HG02870 (cell line): ENCODE measurements around the gene MLST8.

Experiments
- ATAC-seq: cut with Tn5 transposase; IDR thresholded peaks from one replicate; pipeline ENCODE4 v1.9.1; 2021; ENCODE audit warnings: mild to moderate bottlenecking, moderate library complexity; ENCODE audit not compliant: unreplicated experiment

MLST8 gene

DNA sequence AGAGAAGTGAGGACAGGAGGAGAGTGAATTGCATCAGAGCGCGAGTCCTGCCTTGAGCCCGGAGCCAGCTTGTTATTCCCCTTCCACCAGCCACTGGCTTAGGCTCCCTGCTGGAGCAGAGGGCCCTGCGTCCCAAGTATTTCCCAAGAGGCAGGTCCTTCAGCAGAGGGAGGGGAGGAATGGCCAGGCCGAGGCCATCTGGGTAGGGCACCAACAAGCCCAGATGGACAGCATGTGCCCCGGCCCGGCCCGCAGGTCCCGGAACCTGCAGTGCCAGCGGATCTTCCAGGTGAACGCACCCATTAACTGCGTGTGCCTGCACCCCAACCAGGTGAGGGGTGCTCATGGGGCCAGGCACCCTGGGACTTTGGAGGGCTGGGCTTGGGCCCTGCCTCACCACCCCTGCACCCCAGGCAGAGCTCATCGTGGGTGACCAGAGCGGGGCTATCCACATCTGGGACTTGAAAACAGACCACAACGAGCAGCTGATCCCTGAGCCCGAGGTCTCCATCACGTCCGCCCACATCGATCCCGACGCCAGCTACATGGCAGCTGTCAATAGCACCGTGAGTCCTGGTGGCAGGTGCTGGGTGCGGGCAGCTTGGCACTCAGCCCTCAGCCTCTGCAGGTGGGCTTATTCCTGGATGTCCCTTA is 1.7 kb downstream of the MLST8 start:
- no peak for ATAC-seq

DNA sequence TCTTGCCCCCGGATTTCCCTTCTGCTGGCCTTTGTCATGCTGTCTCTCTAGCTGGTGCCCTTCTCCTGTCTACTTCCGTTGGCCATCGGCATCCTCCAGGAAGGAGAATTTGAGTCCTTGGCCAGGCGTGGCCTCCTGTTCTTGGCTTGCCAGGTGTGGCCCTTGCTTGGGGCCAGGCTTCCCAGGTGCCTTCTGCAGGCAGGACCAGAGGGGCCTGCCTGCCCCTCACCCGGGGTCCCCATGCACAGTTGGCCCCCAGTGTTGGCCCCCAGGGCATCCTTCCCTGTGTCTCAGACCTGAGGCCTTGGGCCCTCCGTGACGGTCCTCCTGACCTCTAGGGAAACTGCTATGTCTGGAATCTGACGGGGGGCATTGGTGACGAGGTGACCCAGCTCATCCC is 2.6 kb downstream of the MLST8 start:
- ATAC-seq, result no peak

DNA sequence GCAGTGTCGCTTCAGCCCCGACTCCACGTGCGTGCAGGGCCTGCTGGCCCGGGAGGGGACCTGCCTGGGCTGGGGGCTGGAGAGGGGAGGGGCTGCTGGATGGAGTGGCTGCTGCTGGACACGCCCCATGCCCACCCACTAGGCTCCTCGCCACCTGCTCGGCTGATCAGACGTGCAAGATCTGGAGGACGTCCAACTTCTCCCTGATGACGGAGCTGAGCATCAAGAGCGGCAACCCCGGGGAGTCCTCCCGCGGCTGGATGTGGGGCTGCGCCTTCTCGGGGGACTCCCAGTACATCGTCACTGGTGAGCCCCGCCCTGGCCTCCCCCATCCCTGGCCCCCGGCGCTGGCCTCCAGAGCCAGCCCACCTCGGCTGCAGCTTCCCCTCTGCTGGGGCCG is 3.1 kb downstream of the MLST8 start:
- ATAC-seq, result no peak

DNA sequence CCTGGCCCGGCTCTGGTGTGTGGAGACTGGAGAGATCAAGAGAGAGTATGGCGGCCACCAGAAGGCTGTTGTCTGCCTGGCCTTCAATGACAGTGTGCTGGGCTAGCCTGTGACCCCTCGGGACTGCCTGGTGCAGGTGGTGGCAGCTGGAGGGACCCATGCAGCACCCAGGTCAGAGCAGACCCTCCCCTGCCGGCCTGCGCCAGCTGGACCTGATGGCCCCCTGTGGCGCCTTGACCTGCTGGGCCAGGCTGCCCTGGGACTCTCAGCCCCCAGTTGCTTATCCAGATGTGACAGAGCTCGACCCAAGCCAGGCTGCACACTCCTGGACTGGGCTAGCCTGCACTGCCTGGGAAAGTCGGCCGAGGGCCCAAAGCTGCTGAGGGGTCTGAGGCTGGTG is 3.5 kb downstream of the MLST8 start:
- no peak for ATAC-seq

DNA sequence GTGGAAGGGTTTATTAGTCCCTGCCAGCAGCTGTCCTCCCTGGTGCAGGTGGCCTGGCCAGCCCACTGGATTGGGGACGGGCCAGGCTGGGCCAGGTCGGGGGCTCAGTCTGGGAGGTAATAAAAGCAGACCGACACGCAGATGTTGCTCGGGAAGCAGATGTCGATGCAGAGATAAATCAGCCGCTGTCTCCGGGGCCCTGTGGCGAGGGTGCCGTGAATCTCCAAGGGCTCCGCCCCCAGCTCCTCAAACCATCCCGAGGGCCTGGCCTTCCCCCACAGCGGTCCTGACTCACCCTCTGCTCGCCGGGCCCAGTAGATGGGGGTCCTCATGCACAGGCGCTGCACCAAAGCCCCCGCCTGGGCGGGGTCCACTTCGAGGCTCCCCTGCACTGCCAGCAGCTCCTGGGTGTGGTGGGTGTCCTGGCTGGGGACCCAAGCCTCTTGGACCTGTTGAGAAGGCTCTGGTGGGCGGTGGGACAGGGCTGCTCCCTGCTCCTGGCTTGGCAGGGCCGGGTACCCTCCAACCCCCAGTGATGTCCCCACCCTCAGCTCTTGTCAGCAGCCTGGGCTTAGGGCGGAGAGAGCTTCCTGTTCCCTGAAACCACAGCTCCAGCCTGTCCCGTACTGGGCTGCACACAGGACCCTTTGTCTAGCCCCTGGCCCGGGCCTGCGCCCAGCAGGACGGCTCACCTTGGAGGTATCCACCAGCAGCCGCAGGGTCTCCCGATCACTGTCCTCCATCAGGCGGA is 4.2 kb downstream of the MLST8 start:
- no peak for ATAC-seq

DNA sequence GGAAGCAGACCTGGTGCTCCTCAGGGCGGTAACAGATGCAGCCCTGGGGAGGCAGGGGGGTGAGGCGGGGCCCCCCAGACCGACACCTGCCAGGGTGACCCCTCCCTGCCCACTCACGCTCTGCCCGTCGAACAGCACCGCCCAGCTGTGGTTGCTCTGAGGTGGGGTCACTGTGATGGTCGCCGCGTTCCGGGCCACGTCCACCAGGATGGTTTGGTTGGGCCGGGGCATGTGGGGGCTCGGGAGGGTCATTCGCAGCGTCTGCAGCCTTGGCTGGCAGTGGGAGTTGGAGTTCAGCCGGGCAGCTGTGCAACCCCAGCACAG is 4.7 kb downstream of the MLST8 start:
- ATAC-seq, result no peak

DNA sequence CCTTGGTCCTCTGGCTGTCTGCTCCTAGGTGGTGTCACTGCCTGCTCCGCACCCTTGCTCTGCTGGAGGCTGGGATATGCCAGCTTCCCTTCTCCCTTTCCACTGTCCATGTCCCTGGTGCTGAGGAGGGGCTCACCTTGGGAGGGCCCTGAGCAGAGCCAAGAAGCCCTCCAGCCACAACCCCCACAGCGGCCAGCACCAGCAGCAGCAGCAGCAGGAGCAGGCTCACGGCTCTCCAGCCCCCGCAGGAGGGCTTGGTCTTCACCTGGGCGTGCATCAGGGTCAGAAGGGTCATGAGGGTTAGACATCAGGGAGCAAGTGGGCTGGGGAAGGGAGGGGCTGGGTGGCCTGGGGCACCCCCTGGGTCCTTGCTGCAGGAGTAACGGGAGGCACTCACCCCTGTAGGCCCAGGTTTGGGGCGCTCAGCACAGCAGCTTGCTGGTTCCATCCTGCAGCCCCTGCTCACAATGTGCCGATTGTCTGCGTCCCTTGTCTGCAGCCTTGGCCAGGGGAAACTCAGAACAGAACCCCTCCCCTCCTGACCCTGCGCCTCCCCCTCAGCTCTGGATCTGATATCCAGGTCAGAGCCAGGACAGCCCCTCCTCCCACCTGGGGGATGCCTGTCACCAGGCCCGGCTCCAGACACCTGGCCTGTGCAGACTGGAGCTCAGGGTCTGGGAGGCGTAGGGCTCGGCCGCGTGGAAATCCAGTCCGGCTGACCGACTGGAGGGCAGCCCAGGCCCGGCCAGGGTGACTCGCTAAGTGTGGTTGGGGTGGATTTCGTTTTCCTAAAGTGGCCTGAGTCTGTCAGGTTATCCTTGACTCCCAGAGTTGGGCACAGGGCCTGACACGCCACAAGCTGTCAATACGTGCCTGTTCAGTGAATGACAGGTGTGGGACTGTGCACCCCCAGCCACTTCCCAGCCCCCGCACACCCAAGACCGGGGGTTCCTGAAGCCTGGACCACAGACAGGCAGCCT is 5.4 kb downstream of the MLST8 start, which contains the start of gene BRICD5:
Gene BRICD5, minus strand, starts transcription at position 478 of the 980 bp plus-strand sequence. Its CDS starts 30 bp downstream, at position 448.
- no peak for ATAC-seq

DNA sequence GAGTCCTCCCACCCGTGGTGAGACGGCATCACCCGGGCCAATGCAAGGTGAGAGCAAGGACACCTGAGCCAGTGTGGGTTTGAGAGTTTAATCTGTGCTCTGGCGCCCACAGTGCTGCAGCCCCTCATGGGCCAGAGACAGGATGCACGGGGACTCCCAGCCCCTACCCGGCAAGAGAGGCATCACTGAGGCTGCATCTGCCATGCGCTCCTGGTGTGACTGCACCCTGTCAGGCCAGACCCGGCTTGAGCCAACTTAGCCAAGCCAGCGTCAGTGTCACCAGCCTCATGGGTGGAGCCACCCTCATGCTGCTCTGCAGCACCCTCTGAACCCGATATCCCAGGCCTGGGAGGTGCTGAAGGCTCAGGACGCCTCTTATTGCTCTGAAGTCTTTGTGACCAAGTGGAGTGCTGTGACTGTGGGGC is 6.7 kb downstream of the MLST8 start:
- no peak for ATAC-seq

DNA sequence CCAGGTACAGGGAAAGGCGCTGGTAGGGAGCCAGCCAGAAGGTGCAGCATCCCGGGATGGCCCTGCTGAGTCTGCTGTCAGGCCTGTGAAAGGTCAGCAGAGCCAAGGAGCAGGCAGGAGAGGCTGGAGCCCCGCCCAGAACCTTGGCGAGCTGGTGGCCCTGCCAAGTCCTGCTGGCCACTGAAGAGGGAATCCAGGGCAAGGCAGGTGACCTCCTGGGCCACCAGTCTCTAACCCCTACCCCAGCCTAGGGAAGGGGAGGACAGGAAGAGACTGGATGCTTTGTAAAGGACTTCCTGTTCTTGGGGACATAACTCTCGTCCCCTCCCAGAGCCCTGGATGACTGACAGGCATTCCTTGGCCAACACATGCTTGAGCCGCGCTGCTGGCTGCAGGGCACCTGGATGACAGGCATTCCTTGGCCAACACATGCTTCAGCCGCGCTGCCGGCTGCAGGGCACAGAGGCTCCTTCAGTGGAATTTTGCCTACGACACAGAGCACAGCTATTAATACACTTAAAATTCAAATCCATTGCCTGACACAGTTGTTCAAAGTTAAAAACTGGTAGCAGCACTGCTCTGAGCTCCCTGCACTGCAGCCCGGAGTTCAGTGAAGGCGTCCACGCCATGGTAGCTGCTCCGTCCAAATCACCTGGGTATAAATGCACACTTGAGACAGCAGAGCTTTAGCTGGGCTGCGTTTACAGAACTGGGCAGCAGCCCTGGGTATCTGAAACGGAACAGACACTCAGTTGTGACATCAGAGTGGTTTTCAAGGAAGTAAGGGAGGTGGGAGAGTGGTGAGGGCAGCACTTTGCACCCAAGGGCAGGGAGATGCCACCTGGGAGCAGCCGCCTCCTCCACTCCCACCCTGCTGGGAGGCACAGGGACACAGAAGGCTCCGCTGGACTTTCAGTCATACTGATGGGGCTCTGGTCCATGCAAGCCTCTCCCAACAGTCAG is 7.4 kb downstream of the MLST8 start:
- no peak for ATAC-seq

DNA sequence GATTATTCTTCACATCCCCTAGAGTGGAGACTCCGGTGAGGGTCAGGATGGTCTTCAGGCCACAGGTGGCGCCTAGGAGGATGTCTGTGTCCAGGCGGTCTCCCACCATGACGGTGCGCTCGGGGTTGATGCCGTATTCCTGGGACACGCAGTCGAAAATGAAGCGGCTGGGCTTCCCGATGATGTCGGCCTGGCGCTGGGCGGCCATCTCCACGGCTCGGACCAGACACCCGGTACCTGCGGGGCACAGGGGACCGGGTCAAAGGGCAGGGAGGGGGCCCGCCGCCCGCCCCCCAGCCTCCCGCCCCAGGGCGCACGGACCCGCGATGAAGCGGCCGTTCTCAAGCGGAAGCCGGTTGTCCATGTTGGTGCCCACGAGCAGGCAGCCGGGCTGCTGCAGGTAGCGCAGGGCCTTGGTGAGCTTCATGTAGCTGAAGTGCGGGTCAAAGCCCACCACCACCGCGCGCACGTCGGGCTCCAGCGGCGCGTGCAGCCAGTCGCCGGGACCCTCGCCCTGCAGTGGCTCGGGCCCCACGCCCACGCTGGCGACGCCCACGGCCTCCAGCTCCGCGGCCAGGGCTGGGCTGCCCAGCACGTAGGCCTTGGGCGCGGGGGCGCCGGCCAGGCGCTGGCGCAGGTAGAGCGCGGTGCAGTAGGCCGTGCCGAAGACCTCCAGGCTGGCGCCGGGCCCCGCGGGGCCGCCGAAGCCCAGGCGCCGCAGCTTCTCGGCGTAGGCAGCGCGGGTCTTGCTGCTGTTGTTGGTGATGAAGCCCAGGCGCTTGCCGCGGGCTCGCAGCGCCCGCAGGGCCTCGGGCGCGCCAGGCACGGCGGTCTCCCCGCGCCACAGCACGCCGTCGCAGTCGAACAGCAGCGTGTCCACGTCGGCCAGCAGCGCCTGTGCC is 8.8 kb downstream of the MLST8 start:
- ATAC-seq, result peak; percentile 8

DNA sequence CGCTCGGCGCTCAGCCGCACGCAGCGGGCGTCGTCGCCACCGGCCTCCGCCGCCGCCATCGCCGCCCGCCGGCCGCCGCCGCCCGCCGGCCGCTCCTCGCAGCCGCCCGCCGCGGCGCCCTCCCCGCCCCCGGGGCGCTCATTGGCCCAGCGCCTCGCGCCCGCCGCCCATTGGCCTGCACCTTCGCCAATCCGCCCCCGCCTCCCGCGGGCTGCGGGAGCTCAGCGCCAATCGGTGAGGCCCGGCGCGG is 9.4 kb downstream of the MLST8 start, which contains the start of gene PGP:
Gene PGP, minus strand, starts transcription at position 122 of the 250 bp plus-strand sequence. Its CDS starts 63 bp downstream, at position 59.
- peak; percentile 85 for ATAC-seq

DNA sequence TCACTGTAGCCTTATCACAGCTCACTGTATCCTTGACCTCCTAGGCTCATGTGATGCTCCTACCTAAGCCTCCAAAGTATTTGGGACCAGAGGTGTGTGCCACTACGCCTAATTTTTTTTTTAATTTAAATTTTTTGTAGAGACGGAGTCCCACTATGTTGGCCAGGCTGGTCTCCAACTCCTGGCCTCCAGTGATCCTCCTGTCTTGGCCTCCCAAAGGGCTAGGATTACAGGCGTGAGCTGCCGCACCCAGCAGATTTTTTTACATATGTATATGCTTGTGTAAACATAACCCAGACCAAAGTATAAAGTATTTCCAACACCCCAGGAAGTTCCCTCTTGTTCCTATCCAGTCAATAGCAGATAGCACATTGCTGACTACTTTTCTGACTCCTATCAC is 11.1 kb downstream of the MLST8 start:
- no peak for ATAC-seq

DNA sequence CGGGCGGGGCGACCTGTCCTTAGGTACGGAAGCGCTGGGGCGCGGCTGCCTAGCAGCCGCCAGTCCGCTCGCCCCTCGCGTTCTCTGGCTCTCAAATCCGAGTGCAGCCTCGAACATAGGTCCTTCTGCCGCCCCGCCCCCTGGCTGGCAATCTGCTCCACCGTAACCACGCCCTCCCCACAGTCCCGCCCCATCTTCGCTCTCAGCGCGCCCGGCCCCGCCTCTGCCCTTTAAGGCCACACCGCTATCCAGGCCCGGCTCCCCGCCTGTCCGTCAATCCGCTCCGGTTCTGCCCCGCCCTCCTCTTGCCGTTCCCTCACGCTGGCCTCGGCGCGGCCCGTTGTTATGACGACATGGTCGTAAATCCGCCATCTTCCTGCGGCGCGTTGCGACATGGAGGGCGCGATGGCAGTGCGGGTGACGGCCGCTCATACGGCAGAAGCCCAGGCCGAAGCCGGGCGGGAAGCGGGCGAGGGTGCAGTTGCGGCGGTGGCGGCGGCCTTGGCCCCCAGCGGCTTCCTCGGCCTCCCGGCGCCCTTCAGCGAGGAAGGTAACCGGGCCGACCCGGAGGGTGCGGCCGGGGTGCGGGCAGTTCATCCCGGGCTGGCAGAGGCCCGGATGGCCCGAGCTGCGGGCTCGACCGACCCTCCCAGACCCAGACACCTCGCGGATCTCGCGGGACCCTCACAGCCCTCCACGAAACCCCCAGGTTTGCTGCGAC is 18.1 kb downstream of the MLST8 start, which contains the start of gene E4F1:
Gene E4F1, plus strand, starts transcription at position 371 of the 721 bp plus-strand sequence. Its CDS starts 23 bp downstream, at position 394.
- ATAC-seq, result peak; percentile 94

DNA sequence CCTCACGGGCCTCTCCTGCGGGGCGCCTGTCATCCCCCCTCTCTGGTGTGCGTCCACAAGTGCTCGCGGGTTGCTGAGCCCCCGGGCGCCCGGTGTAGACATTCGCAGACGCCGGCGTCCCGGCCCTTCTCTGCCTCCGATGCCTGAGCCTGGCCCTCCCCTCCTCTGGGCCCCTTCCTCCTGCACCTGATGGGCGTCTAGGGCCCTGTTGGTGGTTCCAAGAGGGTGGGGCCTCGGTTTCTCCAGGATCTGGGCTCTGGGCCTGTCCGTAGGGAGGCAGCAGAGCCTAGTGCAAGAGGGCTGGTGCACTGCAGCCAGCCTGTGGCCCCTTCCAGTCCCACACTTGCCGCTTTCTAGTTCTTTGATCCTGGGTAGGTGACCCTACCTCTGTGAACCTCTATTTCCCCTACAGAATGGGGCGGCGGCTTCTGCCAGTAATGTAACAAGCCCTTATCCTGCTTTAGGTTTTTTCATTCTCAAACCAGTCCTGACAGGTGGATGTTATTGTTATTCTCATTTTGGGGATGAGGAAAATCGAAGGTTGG is 18.8 kb downstream of the MLST8 start:
- peak; percentile 2 for ATAC-seq

DNA sequence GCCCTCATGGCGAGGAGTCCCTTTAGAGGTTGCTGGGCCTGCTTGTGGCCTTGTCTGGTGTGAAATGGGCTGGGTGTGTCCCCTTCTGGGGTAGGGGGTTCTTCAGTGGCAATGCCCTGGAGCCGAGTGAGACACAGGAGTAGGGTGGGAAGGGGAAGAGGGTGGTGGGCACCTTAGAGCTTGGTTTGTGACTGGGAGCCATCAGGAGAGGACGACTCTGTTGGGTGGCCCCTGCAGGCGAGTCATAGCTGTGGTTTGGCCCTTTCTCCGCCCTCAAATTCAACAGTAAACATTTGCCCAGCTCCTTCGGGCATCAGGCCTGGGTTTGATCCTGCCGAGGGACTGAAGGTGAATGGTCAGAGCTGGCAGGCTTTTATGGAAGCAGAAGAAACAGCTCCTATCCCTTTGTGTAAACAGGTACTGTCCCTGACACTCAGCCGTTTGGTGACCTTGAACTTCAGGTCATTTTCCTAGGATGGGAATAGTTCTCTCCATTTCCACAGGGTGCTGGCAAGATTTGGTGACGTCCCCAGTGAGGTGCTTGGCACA is 21.1 kb downstream of the MLST8 start:
- no peak for ATAC-seq

DNA sequence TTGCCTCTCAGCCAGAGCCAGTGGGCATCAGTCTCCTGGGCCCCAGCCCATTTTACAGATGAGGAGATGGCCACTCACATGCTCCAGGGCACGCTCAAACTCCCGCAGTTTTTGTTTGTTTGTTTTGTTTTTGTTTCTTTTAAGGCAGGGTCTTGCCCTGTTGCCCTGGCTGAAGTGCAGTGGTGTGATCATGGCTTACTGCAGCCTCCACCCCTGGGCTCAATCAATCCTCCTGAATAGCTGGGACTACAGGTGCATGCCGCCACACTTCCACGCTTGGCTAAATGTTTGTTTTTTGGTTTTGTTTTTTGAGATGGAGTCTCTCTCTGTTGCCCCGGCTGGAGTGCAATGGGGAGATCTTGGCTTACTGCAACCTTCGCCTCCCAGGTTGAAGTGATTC is 21.7 kb downstream of the MLST8 start:
- ATAC-seq, result no peak

DNA sequence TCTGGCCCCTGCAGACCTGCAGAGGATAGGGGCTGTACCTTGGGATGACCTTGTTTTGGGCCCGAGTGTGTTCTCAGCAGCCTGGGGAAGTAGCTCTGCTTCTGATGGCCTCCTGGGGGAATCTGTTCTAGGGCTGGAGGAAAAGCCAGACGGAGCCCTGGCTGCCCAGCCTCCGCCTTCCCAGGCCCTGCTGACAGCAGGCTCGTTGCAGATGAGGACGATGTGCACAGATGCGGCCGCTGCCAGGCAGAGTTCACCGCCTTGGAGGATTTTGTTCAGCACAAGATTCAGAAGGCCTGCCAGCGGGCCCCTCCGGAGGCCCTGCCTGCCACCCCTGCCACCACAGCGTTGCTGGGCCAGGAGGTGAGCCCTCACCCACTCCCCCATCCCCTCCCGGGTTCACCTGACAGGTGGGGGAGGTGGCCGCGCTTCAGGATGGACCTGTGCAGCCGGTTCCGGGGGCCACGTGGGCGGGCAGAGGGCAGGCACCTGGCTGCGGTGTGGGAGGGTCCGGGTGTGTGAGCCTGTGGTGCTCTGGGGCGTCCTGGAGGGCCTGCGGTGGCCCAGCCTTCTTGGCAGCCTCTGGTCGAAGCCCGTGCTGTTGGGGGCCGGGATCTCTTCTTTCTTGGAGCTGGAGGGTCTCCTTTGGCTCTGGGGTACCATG is 23.0 kb downstream of the MLST8 start:
- no peak for ATAC-seq

DNA sequence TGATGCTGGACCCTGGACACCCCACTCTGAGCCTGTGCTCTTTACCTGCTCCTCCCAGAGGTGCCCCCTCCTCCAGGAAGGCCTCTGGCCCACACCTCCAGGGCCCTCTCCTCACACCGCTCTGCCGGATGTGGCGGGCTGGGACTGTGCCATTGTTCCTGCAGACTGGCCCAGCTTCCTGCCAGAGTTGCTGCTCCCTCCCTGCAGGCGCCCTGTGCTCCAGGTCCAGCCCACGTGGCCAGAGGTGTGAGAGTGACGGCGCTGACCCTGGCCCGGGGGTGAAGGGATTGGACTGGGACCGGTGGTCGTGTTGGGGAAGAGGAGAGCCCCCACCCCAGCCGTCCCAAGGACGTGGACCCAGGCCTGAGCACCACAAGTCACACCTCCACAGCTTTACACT is 23.8 kb downstream of the MLST8 start:
- ATAC-seq, result no peak
